Measurements from ENCODE around the gene STXBP5L.
"Not testable (repeated sequence)": the region's sequence is repeated elsewhere in the genome, so short reads cannot be mapped to it uniquely, and the experiment has no call there.

Gene STXBP5L

GRCh38 chr3:121230194-121230593 lies 322.2 kb downstream of the STXBP5L start:
- DNase-seq (ENCODE audit: low read depth in 2 of 2, low spot score in 1 of 2) = not testable (repeated sequence)

- no peak for DNase-seq (ENCODE audit: low read depth in 2 of 2, low spot score in 1 of 2)
Observed at GRCh38 chr3:121231872-121232271, 323.9 kb downstream of the STXBP5L start.

GRCh38 chr3:121232309-121233225 lies 324.6 kb downstream of the STXBP5L start:
- DNase-seq (ENCODE audit: low read depth in 2 of 2, low spot score in 1 of 2) = no peak

GRCh38 chr3:121243208-121243607 lies 335.2 kb downstream of the STXBP5L start:
- no peak for DNase-seq (ENCODE audit: low read depth in 2 of 2, low spot score in 1 of 2)

GRCh38 chr3:121252676-121253075 lies 344.7 kb downstream of the STXBP5L start:
- no peak for DNase-seq (ENCODE audit: low read depth in 2 of 2, low spot score in 1 of 2)

- DNase-seq (ENCODE audit: low read depth in 2 of 2, low spot score in 1 of 2) = no peak
Observed at GRCh38 chr3:121269389-121269788, 361.4 kb downstream of the STXBP5L start.

GRCh38 chr3:121274411-121274810 lies 366.4 kb downstream of the STXBP5L start:
- no peak for DNase-seq (ENCODE audit: low read depth in 2 of 2, low spot score in 1 of 2)

- DNase-seq (ENCODE audit: low read depth in 2 of 2, low spot score in 1 of 2) = no peak
Observed at GRCh38 chr3:121295452-121295851, 387.4 kb downstream of the STXBP5L start.

GRCh38 chr3:121295979-121296378 lies 388.0 kb downstream of the STXBP5L start:
- no peak for DNase-seq (ENCODE audit: low read depth in 2 of 2, low spot score in 1 of 2)

GRCh38 chr3:121324320-121324719 lies 416.3 kb downstream of the STXBP5L start:
- no peak for DNase-seq (ENCODE audit: low read depth in 2 of 2, low spot score in 1 of 2)

- no peak for DNase-seq (ENCODE audit: low read depth in 2 of 2, low spot score in 1 of 2)
Observed at GRCh38 chr3:121330118-121330517, 422.1 kb downstream of the STXBP5L start.

GRCh38 chr3:121330634-121331033 lies 422.6 kb downstream of the STXBP5L start:
- DNase-seq (ENCODE audit: low read depth in 2 of 2, low spot score in 1 of 2) = no peak

- DNase-seq (ENCODE audit: low read depth in 2 of 2, low spot score in 1 of 2) = not testable (repeated sequence)
Observed at GRCh38 chr3:121355960-121356359, 448.0 kb downstream of the STXBP5L start.

- DNase-seq (ENCODE audit: low read depth in 2 of 2, low spot score in 1 of 2) = no peak
Observed at GRCh38 chr3:121362035-121362734, 454.2 kb downstream of the STXBP5L start.

- not testable (repeated sequence) for DNase-seq (ENCODE audit: low read depth in 2 of 2, low spot score in 1 of 2)
Observed at GRCh38 chr3:121388308-121388707, 480.3 kb downstream of the STXBP5L start.

GRCh38 chr3:121395967-121396366 lies 488.0 kb downstream of the STXBP5L start:
- DNase-seq (ENCODE audit: low read depth in 2 of 2, low spot score in 1 of 2) = not testable (repeated sequence)

- not testable (repeated sequence) for DNase-seq (ENCODE audit: low read depth in 2 of 2, low spot score in 1 of 2)
Observed at GRCh38 chr3:121398051-121398450, 490.0 kb downstream of the STXBP5L start.

GRCh38 chr3:121399820-121400219 lies 491.8 kb downstream of the STXBP5L start:
- DNase-seq (ENCODE audit: low read depth in 2 of 2, low spot score in 1 of 2) = no peak

- DNase-seq (ENCODE audit: low read depth in 2 of 2, low spot score in 1 of 2) = no peak
Observed at GRCh38 chr3:121405631-121406030, 497.6 kb downstream of the STXBP5L start.

GRCh38 chr3:121411523-121411922 lies 503.5 kb downstream of the STXBP5L start:
- DNase-seq (ENCODE audit: low read depth in 2 of 2, low spot score in 1 of 2) = no peak

- DNase-seq (ENCODE audit: low read depth in 2 of 2, low spot score in 1 of 2) = no peak
Observed at GRCh38 chr3:121414924-121415323, 506.9 kb downstream of the STXBP5L start.

GRCh38 chr3:121418182-121418581 lies 510.2 kb downstream of the STXBP5L start:
- DNase-seq (ENCODE audit: low read depth in 2 of 2, low spot score in 1 of 2) = no peak

All from stimulated activated CD8-positive, alpha-beta memory T cell treated with anti-CD3 and anti-CD28 coated beads, Interleukin-4, amount 100 ng/mL, for 1 hour (primary cell).